HAP-1 (cell line): Measurements from ENCODE around the gene NTSR1.

Experiments
- DNase-seq, 2 experiments: peaks; one replicate each; pipeline ENCODE4 v3.0.0-alpha.2; 2016 to 2020; ENCODE audit warnings: low spot score in 2 of 2
- H3K27me3 ChIP-seq: fragments of 250-450 bp; sonication (Bioruptor Pico); 2 replicates; pipeline ENCODE4 v1.5.1; 2020; ENCODE audit warnings: low read depth, mild to moderate bottlenecking, moderate library complexity
- H3K36me3 ChIP-seq: fragments of 250-450 bp; sonication (Bioruptor Pico); replicated peaks from 2 replicates; pipeline ENCODE4 v1.5.1; 2020; ENCODE audit warnings: mild to moderate bottlenecking
- H3K4me1 ChIP-seq: fragments of 250-450 bp; sonication (Bioruptor Pico); 2 replicates; pipeline ENCODE4 v1.5.1; 2020; ENCODE audit warnings: mild to moderate bottlenecking
- H3K4me3 ChIP-seq: fragments of 250-450 bp; sonication (Bioruptor Pico); 2 replicates; pipeline ENCODE4 v1.5.1; 2020; ENCODE audit warnings: mild to moderate bottlenecking, moderate library complexity
- H3K9me3 ChIP-seq: fragments of 250-450 bp; sonication (Bioruptor Pico); 2 replicates; pipeline ENCODE4 v1.5.1; 2020; ENCODE audit warnings: mild to moderate bottlenecking, moderate library complexity
- in situ Hi-C: fragments of 300-500 bp; cut with MboI; formaldehyde crosslinking; loops from 3 replicates; pipeline ENCODE4 v1.14.3; 2020; ENCODE audit warnings: low sequenced_read_pairs, inconsistent platforms, mixed read lengths

The NTSR1 gene

DNA sequence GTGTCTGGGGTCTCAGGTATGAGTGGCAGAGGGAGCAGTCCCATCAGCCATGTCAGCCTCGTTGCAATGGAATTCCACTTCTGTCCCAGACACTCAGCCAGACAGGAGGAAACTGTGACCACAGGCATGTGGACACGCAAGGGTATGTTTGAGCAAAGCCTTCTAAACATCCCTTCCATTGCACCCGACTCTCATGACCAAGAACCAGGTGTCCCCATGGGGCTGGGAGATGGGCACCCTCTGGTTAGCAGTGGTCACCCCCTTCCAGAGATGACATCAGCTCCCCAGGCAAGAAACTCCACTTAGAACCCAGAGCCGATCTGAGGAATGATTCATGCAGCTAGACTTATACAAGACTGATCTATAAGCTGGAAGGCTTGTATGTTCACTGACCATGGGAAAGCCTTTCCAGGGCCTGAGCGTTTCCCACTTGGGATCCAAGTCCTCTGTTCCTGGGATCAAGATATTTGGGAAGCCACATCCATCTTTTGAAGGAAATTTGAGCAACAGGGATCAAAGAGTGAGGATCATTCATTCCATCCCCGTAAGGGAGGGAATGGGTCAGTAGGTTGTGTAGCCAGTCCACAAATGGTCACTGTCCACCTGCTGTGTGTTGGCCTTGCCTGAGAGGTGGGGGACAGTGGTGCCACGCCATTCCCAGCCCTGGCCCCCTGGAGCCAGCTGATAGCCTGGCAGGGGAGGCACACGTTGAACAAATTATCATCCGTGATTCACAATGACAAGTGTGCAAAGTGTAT is 83.7 kb downstream of the NTSR1 start:
- peaks cover 19% of the 10 kb centered on the region for H3K4me1 ChIP-seq
- H3K27me3 ChIP-seq: no peaks in the 10 kb centered on the region
- H3K4me3 ChIP-seq: no peak overlapping the region
- no peak for DNase-seq
- peaks cover 3% of the 10 kb centered on the region; the same call in 1 of the 2 replicates for H3K36me3 ChIP-seq
- in situ Hi-C loops: loop anchor here (5.0 kb wide), 2 partner anchors 125 to 290 kb away; no protein-coding TSS in a partner anchor
- 0 out of 2 replicates have a peak, but pooled peaks cover 2% of the 10 kb centered on the region for H3K9me3 ChIP-seq

DNA sequence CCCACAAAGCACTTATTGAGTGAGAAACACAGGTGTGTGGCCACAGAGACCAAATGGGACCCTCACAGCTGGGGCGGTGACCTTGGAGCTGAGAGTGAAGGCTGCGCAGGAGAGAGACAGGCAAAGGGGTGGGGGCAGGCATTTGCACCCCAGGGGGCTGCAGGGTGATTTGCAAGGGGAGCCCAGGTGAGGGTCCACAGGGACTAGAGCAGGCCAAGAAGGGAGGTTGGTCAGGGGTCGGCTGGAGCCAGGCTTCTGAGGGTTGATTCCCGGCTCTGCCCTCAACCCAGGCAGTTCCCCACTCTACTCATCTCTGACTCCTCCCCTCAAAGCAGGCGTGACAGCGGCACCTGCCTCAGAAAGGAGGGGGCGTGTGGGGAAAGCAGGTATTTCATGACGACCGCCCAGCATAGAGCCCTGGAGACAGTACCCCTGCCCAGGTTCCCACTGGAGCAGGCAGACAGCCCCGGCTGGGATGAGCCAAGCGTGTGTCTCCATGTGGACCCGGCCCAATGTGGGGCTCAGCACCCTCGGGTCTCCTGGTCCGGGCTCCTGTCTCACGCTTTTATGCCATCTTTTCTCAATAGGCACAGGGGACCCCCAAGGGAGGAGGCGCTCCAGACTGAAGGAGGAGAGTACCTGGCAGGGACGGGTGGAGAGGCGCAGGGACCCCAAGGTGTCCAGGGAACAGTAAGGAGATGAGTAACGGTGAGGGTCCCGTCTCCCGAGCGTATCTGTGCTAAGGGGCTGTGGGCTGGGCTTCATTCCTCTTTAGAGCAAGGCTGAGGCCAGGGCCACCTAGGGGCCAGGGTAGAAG is 84.5 kb downstream of the NTSR1 start:
- Histone ChIP-seq H3K36me3 (peaks cover 10% of the 10 kb centered on the region), H3K9me3 (0 out of 2 replicates have a peak, but pooled peaks cover 2% of the 10 kb centered on the region), H3K4me1 (peaks cover 19% of the 10 kb centered on the region), H3K4me3 (no peak overlapping the region), H3K27me3 (no peaks in the 10 kb centered on the region)
- no peak for DNase-seq
- in situ Hi-C loops: loop anchor here (5.0 kb wide), 2 partner anchors 126 to 291 kb away; no protein-coding TSS in a partner anchor

DNA sequence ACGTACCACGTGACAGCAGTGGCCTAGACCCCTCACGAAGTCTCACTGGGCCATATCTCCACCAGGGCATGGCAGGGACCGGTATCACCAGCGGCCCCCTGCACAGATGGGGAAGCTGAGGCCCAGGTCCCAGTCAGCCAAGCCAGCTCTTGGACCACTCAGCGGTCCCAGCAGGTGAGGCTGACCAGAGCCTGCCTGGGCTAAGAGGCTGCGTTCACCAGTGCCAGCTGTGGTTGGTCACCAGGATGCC is 85.0 kb downstream of the NTSR1 start:
- DNase-seq: no peak
- in situ Hi-C loops: loop anchor here (5.0 kb wide), 2 partner anchors 126 to 291 kb away; no protein-coding TSS in a partner anchor
- Histone ChIP-seq H3K36me3 (peaks cover 15% of the 10 kb centered on the region), H3K4me3 (peak overlapping the region; percentile 15), H3K27me3 (no peaks in the 10 kb centered on the region), H3K9me3 (0 out of 2 replicates have a peak, but pooled peaks cover 2% of the 10 kb centered on the region), H3K4me1 (peaks cover 19% of the 10 kb centered on the region)

DNA sequence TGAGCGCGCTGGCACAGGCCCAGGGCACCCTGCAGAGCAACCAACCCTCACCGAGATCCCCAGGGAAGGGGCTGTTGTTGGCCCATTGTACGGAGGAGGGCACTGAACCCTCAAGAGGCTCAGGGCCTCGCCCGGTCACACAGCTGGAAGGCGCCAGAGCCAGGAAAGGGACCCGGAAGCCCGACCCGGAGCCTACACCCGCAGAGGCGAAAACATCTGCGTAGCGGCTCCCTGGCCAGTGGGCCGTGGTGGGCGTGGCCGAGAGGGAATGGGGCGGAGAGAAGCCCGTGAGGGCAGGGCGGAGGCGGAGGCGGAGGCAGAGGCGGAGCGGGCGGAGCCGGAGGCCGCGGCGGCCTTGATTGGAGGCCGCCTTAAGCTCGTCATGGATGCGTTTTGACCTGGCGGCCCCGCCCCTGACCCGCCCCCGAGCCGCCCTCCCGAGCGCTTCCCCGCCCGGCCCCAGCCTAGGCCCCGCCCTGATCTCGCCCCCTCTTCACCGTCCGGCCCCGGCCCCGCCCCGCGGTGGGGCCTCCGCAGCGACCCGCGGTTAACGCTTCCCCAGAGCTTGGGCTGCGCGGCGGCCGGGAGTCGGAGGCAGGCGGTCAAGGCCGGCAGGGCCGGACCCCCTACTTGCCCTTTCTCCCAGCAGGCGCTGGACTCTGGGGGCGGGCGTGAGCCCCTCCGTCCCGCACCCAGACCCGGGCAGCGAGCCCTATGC is 85.5 kb downstream of the NTSR1 start:
- H3K4me1 ChIP-seq: peaks cover 19% of the 10 kb centered on the region
- peaks cover 20% of the 10 kb centered on the region for H3K36me3 ChIP-seq
- peak; percentile 89 to 97 for DNase-seq
- H3K4me3 ChIP-seq: peak overlapping the region; percentile 35
- H3K27me3 ChIP-seq: no peaks in the 10 kb centered on the region
- in situ Hi-C loops: loop anchor here (5.0 kb wide), 2 partner anchors 127 to 292 kb away; no protein-coding TSS in a partner anchor
- H3K9me3 ChIP-seq: 0 out of 2 replicates have a peak, but pooled peaks cover 2% of the 10 kb centered on the region

DNA sequence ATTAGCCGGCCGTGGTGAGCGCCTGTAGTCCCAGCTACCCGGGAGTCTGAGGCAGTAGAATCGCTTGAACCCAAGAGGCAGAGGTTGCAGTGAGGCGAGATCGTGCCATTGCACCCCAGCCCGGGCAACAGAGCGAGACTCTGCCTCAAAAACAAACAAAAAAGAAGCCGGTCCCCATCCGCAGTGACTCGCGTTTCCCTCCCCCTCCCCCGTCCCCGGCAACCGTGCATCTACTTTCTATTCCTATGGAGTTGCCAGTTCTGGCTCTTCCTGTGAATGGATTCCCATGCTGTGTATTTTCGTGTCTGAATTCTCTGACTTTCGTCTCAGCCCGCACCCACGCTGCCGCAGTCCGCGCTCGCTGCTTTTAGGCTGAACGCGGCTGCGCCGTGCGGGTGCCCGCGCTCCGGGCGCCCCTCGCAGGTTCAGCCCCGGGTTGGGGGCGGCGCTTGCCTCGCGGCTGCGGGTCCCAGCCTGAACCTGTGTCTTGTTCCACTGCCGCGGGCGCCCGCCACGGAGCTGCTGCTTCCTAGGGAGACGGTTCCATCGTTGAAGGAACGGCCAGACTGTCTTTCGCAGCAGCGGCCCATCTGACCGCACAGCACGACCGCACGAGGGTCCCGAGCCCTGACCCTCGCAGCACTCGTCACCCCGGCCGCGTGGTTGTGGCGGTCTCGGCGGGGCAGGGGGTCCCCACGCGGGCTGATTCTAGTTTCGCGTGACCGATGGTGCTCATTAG is 86.6 kb downstream of the NTSR1 start:
- in situ Hi-C loops: no loop called here
- 0 out of 2 replicates have a peak, but pooled peaks cover 2% of the 10 kb centered on the region for H3K9me3 ChIP-seq

DNA sequence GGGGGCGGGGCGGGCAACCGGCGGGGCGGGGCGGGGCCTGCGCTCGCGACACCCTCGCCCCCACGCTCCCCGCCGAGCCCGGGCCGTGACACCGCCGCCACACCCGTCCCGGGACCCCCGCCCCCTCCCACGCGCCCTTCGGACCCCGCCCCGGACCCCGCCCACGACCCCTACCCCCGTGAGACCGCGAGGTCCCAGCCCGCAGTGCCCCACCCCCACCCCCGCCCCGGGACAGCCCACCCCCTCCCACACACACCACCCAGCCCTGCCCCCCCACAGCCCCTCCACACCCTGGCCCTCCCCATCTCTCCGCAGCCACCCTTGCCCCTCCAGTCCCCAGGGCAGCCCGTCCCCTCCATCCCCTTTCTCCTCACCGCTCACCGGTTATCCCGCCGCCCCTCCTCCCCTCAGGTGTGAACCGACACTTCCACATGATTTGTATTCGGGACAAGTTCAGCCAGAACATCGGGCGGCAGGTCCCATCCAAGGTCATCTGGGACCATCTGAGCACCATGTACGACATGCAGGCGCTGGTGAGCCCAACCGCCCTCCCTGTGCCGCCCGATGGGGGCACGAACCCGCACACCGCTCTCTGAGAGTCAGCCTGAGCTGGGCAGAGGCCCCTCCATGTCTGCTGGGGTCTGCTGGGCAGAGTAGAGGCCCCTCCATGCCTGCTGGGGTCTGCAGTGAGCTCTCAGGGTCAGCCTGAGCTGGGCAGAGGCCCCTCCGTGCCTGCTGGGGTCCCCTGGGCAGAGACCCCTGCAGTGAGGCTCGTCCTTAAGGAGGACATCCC is 88.3 kb downstream of the NTSR1 start:
- H3K4me1 ChIP-seq: peaks cover 19% of the 10 kb centered on the region
- in situ Hi-C loops: no loop called here

More for the DNA sequence above, 86.6 kb downstream of the NTSR1 start:
- H3K4me1 ChIP-seq: peaks cover 19% of the 10 kb centered on the region
- peak overlapping the region; percentile 35 for H3K4me3 ChIP-seq
- H3K27me3 ChIP-seq: no peaks in the 10 kb centered on the region
- peak; percentile 54 to 89 for DNase-seq
- peaks cover 30% of the 10 kb centered on the region for H3K36me3 ChIP-seq

DNA sequence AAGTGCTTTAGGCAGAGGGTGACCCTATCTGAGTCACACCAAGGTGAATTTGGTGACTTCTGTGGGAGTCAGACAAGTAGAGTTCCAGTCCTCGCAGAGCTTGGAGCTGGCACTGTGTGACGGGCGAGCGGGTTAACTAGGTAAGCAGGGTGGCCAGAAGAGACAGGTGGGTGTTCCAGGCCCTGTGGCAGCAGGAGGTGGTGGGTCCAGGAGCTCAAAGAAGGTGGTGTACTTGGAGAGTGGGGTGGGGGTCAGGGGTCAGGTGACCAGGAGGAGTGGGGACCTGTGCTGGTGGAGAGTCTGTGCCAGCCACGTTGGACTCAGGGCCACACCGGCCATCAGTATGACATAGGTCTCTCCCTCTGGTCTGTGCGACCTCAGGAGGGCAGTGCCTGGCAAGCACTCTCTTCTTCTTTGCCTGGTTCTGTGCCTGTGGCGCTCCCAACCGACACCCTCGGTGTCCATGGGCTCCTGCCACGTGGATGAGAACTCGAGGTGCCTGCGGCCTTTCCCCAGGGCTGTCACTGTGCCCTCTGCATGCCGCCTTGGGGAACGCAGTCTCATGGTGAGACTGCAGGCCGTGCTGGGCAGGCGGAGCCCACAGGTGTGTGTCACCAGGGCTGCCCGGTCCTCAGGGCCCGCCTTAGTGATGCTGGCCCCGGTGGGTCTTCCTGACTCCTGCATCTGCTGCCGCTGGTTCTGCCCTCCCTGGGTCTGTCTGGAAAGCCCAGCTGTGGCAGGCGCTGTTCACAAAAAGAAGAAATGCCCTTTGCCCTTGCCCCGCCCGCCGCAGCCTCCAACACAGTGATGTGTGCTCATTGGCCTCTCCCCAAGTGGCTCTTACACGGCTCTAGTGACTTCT is 89.3 kb downstream of the NTSR1 start:
- H3K27me3 ChIP-seq: no peaks in the 10 kb centered on the region
- DNase-seq: no peak
- peaks cover 41% of the 10 kb centered on the region for H3K36me3 ChIP-seq
- H3K4me3 ChIP-seq: no peak overlapping the region; the same call in 1 of the 2 replicates
- H3K4me1 ChIP-seq: peaks cover 19% of the 10 kb centered on the region
- 0 out of 2 replicates have a peak, but pooled peaks cover 2% of the 10 kb centered on the region for H3K9me3 ChIP-seq
- in situ Hi-C loops: no loop called here

More for the DNA sequence above, 88.3 kb downstream of the NTSR1 start:
- no peak for DNase-seq
- Histone ChIP-seq H3K9me3 (0 out of 2 replicates have a peak, but pooled peaks cover 2% of the 10 kb centered on the region), H3K36me3 (peaks cover 41% of the 10 kb centered on the region), H3K4me3 (peak overlapping the region; percentile 38), H3K27me3 (no peaks in the 10 kb centered on the region)

DNA sequence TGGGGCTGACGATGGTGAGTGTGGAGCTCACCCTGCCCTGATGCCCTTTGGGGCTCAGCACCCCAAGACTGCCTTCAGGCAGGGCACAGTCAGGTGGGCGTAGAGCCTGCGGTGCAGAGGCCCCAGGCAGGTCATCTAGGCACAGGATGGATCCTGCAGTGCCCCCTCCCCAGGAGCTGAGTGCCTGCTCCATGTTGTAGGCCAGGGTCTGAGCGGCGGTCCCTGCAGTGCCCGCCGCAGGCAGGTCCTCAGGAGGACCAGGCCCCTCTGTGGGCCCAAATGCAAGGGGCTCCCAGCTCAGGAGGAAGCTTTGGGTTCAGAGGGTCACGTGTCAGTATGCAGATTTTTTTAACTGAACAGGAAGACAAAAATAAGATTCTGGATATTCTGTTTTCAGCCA is 90.4 kb downstream of the NTSR1 start:
- peaks cover 15% of the 10 kb centered on the region for H3K4me1 ChIP-seq
- no peak for DNase-seq
- in situ Hi-C loops: no loop called here

DNA sequence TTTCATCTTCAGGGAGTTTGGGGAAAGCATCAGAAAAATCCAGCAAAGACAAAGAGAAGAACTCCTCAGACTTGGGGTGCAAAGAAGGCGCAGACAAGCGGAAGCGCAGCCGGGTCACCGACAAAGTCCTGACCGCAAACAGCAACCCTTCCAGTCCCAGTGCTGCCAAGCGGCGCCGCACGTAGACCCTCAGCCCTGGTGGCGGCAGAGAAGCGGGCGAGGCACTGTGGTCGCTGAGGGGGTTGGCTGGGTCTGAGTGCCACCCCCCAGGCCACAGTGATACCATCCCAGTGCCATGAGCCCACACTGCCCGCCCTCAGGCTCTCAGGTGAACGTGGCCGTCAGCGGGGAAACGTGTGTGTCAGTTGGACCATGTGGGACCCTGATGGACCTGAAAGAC is 90.8 kb downstream of the NTSR1 start:
- Histone ChIP-seq H3K9me3 (0 out of 2 replicates have a peak, but pooled peaks cover 2% of the 10 kb centered on the region), H3K4me3 (no peak overlapping the region), H3K27me3 (no peaks in the 10 kb centered on the region), H3K36me3 (peaks cover 41% of the 10 kb centered on the region), H3K4me1 (peaks cover 15% of the 10 kb centered on the region)
- in situ Hi-C loops: no loop called here
- no peak for DNase-seq

More for the DNA sequence above, 90.4 kb downstream of the NTSR1 start:
- Histone ChIP-seq H3K9me3 (0 out of 2 replicates have a peak, but pooled peaks cover 2% of the 10 kb centered on the region), H3K36me3 (peaks cover 41% of the 10 kb centered on the region), H3K4me3 (no peak overlapping the region), H3K27me3 (no peaks in the 10 kb centered on the region)

DNA sequence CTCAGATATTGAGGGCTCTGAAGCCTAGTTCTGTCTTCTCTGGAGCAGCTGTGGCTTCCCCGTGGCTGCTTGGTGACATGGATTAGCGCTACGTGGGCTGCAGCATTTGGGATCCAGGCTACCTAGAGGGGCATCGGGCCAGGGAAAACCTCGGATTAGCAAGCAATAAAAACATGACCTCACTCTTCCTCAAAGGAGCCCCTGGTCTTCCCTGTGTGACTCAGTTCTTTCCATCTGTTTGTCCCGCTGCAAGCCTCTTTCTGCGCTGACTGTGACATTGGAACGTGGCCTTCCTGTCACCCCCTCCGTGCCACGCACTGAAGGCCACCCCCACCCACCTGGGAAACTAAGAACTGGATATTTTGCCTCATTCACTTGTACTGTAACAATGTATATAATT is 91.2 kb downstream of the NTSR1 start:
- Histone ChIP-seq H3K36me3 (peaks cover 41% of the 10 kb centered on the region), H3K4me3 (no peak overlapping the region), H3K27me3 (no peaks in the 10 kb centered on the region), H3K9me3 (0 out of 2 replicates have a peak, but pooled peaks cover 2% of the 10 kb centered on the region), H3K4me1 (peaks cover 11% of the 10 kb centered on the region)
- no peak for DNase-seq
- in situ Hi-C loops: no loop called here

DNA sequence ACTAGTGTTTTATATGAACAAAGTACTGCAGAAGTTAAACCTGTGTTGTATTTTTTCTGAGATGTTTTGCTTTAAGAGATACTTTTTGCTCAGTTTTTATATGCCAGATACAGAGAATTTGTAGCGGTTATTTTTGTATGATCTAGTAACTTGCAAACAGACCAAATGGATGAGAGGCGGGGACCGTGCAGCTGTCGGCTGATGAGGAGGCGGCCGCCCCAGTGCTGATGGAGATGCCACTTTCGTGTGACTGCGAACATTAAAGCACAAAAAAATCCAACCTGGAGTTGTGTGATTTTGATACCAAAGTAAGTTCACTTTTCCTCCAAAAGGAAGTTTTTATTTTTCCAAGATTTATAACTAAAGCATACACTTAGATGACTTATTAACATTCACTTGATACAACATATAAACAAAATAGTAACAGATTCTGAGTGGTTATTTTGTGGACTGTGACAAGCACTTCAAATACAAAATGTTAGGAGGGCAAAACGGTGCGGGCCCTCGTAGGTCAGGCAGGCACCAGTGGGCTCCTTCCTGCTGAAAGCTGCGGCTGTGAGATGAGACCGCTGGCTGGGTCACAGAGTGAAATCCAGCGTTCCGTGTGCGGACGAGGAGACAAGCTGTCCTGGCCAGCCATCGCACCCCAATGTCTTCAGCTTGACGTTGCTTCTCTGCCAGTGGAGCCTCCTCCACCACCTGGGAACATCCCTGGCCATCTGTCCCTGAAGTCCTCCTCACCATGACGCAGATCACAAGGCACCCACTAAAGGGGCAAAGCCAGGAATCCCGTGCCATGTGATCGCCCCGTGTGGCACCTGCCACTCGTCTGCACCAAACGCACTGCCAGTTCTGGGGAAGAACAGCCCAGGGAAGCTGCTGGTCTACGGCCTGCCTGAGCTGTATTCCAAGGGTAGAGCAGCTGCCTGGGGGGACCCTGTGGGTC is 92.0 kb downstream of the NTSR1 start:
- Histone ChIP-seq H3K36me3 (peaks cover 41% of the 10 kb centered on the region), H3K4me1 (peaks cover 5% of the 10 kb centered on the region), H3K9me3 (0 out of 2 replicates have a peak, but pooled peaks cover 2% of the 10 kb centered on the region), H3K4me3 (no peak overlapping the region), H3K27me3 (no peaks in the 10 kb centered on the region)
- in situ Hi-C loops: no loop called here
- no peak for DNase-seq
